Caco-2 (cell line): Measurements from ENCODE around the gene RNLS. TPM values are rescaled to one million over a fixed set of nuclear protein-coding genes. Genes with fewer than 3 reads are reported as not detected.

Experiments used
- BruUV-seq: library from RNA; stranded (reverse); fragments of 400-500 nt; replicated peaks from 2 replicates; lab custom pipeline; 2021; lab: Mats Ljungman, UMichigan
- CTCF ChIA-PET: fragments of 300-600 bp; sonication (Branson Sonifier 250); formaldehyde crosslinking; loops from one replicate; lab custom pipeline; 2022; ENCODE audit warnings: antibody characterized with exemption; lab: Charles Lee
- POLR2A ChIA-PET: fragments of 300-600 bp; sonication (Branson Sonifier 250); formaldehyde crosslinking; loops from one replicate; lab custom pipeline; 2022; ENCODE audit warnings: antibody characterized with exemption; lab: Charles Lee
- DNase-seq, 2 experiments: peaks; one replicate each; pipeline versions ENCODE4 v3.0.0 to v3.0.0-alpha.2; 2020 to 2022
- H3K27me3 ChIP-seq: replicated peaks from 2 replicates; pipeline ENCODE4 v1.6.0; 2011; ENCODE audit warnings: low read length; ENCODE audit not compliant: control insufficient read depth, insufficient read depth
- H3K36me3 ChIP-seq: 2 replicates; pipeline ENCODE4 v1.5.1; 2011; ENCODE audit warnings: low read length; ENCODE audit not compliant: control insufficient read depth, insufficient read depth
- H3K4me1 ChIP-seq: fragments of 250-450 bp; sonication (Bioruptor Pico); 2 replicates; pipeline ENCODE4 v1.5.1; 2020; ENCODE audit warnings: mild to moderate bottlenecking
- H3K4me3 ChIP-seq: 2 replicates; pipeline ENCODE4 v1.5.1; 2011; ENCODE audit warnings: low read depth, mild to moderate bottlenecking, control low read depth, low read length
- H3K9me3 ChIP-seq: fragments of 250-450 bp; sonication (Bioruptor Pico); 2 replicates; pipeline ENCODE4 v1.5.1; 2020; ENCODE audit warnings: mild to moderate bottlenecking, moderate library complexity
- H3K27ac Mint-ChIP-seq: one replicate; pipeline ENCODE4 v1.8.0; 2022; ENCODE audit warnings: mixed read lengths; ENCODE audit not compliant: unreplicated experiment
- H3K27me3 Mint-ChIP-seq: one replicate; pipeline ENCODE4 v1.8.0; 2022; ENCODE audit warnings: mixed read lengths; ENCODE audit not compliant: insufficient read depth, unreplicated experiment
- H3K36me3 Mint-ChIP-seq: one replicate; pipeline ENCODE4 v1.8.0; 2022; ENCODE audit warnings: mild to moderate bottlenecking, mixed read lengths; ENCODE audit not compliant: insufficient read depth, unreplicated experiment
- H3K4me1 Mint-ChIP-seq: one replicate; pipeline ENCODE4 v1.8.0; 2022; ENCODE audit warnings: low read depth, mixed read lengths; ENCODE audit not compliant: unreplicated experiment
- H3K4me3 Mint-ChIP-seq: one replicate; pipeline ENCODE4 v1.8.0; 2022; ENCODE audit warnings: mild to moderate bottlenecking, moderate library complexity, mixed read lengths; ENCODE audit not compliant: unreplicated experiment
- H3K9me3 Mint-ChIP-seq: one replicate; pipeline ENCODE4 v1.8.0; 2022; ENCODE audit warnings: mixed read lengths; ENCODE audit not compliant: unreplicated experiment
- intact Hi-C: fragments of 100-400 bp; cut with micrococcal nuclease; formaldehyde crosslinking; loops from one replicate; pipeline ENCODE4 v1.10.0; 2022; ENCODE audit not compliant: unreplicated experiment
- total RNA-seq: library from RNA; stranded (reverse); gene quantifications from 2 replicates; pipeline ENCODE4 v1.2.3, GENCODE V29; 2022
- TF ChIP-seq, protein P1 (sequence below), 2 experiments: fragments of 200-600 bp in 1 of 2; IDR thresholded peaks; 1 replicate in 1 of 2; 2 replicates in 1 of 2; pipeline versions ENCODE4 v1.5.1 to v1.8.0; 2011 to 2022; ENCODE audit warnings: antibody characterized with exemption in 1 of 2, control low read depth in 1 of 2, inconsistent platforms in 1 of 2, low read depth in 1 of 2, low read length in 1 of 2, mild to moderate bottlenecking in 1 of 2, moderate library complexity in 1 of 2; ENCODE audit not compliant: insufficient read depth in 1 of 2, severe bottlenecking in 1 of 2, unreplicated experiment in 1 of 2

The RNLS gene
- total RNA-seq, 1 experiment from 2014 or later = 5.7 TPM

- intact Hi-C loops = no loop called here
- Mint-ChIP-seq H3K27me3 (no peaks in the 10 kb centered on the region), H3K4me1 (peaks cover 5% of the 10 kb centered on the region), H3K4me3 (no peak overlapping the region), H3K9me3 (no peaks in the 10 kb centered on the region), H3K27ac (no peak overlapping the region), H3K36me3 (no peaks in the 10 kb centered on the region)
- Histone ChIP-seq H3K27me3 (no peaks in the 10 kb centered on the region), H3K4me3 (no peak overlapping the region), H3K36me3 (no peaks in the 10 kb centered on the region), H3K4me1 (no peaks in the 10 kb centered on the region), H3K9me3 (peaks cover 2% of the 10 kb centered on the region; the same call in 1 of the 2 replicates)
- POLR2A ChIA-PET = no interaction called here
- BruUV-seq = no TSS peak
- no peak for DNase-seq
- CTCF ChIA-PET = no interaction called here
- TF ChIP-seq, protein P1, sequence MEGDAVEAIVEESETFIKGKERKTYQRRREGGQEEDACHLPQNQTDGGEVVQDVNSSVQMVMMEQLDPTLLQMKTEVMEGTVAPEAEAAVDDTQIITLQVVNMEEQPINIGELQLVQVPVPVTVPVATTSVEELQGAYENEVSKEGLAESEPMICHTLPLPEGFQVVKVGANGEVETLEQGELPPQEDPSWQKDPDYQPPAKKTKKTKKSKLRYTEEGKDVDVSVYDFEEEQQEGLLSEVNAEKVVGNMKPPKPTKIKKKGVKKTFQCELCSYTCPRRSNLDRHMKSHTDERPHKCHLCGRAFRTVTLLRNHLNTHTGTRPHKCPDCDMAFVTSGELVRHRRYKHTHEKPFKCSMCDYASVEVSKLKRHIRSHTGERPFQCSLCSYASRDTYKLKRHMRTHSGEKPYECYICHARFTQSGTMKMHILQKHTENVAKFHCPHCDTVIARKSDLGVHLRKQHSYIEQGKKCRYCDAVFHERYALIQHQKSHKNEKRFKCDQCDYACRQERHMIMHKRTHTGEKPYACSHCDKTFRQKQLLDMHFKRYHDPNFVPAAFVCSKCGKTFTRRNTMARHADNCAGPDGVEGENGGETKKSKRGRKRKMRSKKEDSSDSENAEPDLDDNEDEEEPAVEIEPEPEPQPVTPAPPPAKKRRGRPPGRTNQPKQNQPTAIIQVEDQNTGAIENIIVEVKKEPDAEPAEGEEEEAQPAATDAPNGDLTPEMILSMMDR (IDR thresholded peaks at IDR 0.05; ENCODE audit: insufficient read depth in 1 of 2, low read depth in 1 of 2, low read length in 1 of 2, severe bottlenecking in 1 of 2, unreplicated experiment in 1 of 2) = no peak
Observed at GRCh38 chr10:88404133-88404532, 179.0 kb downstream of the RNLS start.

DNA sequence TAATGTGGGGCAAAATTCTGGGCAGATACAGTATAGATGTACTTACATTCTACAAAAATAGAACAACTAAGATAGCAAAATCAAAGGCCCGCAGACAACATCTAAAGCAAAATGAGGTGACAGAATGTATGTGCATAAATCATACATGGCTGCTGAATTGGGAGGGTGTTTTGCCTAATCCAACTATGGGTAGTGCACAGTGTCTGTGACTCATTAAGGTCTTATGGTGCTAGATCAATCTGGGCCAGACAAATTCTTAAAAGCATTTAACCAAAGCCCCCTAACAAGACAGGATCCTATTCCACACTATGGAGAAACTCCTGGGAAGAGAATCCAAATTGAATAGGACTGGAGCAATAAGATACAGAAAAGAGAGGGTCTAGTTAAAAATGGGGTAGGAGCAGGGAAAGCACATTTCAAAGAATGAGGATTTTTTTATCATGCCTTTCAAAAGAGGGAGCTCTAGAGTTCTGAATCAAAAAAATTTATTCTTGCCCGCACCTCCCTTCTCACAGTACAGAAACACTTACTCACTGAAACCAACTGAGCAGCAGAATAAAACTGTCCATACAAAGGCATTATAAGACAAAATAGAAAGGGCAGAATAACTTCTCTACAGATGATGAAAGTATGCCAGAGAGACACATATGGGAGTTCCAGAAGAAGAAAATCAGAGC lies 181.3 kb downstream of the RNLS start:
- Mint-ChIP-seq H3K9me3 (peaks cover 21% of the 10 kb centered on the region), H3K27ac (no peak overlapping the region), H3K27me3 (no peaks in the 10 kb centered on the region), H3K36me3 (no peaks in the 10 kb centered on the region), H3K4me1 (peaks cover 5% of the 10 kb centered on the region), H3K4me3 (no peak overlapping the region)
- Histone ChIP-seq H3K27me3 (no peaks in the 10 kb centered on the region), H3K4me3 (no peak overlapping the region), H3K4me1 (no peaks in the 10 kb centered on the region), H3K9me3 (peaks cover 8% of the 10 kb centered on the region; the same call in 1 of the 2 replicates), H3K36me3 (no peaks in the 10 kb centered on the region)
- intact Hi-C loops = loop anchor here (1.0 kb wide), 1 partner anchor 151 kb away; no protein-coding TSS in a partner anchor
- CTCF ChIA-PET = interaction anchor here (0.7 kb wide), 1 partner anchor 307 kb away, joined by 3 read pairs; no protein-coding TSS in a partner anchor
- DNase-seq = no peak
- TF ChIP-seq, protein P1 (IDR thresholded peaks at IDR 0.05; ENCODE audit: insufficient read depth in 1 of 2, low read depth in 1 of 2, low read length in 1 of 2, severe bottlenecking in 1 of 2, unreplicated experiment in 1 of 2) = peak; percentile 14 to 37
- no TSS peak for BruUV-seq
- POLR2A ChIA-PET = no interaction called here

GRCh38 chr10:88399240-88399639 lies 183.9 kb downstream of the RNLS start:
- CTCF ChIA-PET = no interaction called here

More at GRCh38 chr10:88399240-88399639, 183.9 kb downstream of the RNLS start:
- H3K36me3 Mint-ChIP-seq = no peaks in the 10 kb centered on the region
- peaks cover 5% of the 10 kb centered on the region for H3K4me1 Mint-ChIP-seq
- H3K4me3 ChIP-seq = no peak overlapping the region
- H3K36me3 ChIP-seq = no peaks in the 10 kb centered on the region
- TF ChIP-seq, protein P1 (IDR thresholded peaks at IDR 0.05; ENCODE audit: insufficient read depth in 1 of 2, low read depth in 1 of 2, low read length in 1 of 2, severe bottlenecking in 1 of 2, unreplicated experiment in 1 of 2) = no peak
- no TSS peak for BruUV-seq
- H3K4me1 ChIP-seq = no peaks in the 10 kb centered on the region
- H3K9me3 Mint-ChIP-seq = peaks cover 40% of the 10 kb centered on the region
- POLR2A ChIA-PET = no interaction called here
- H3K27me3 ChIP-seq = no peaks in the 10 kb centered on the region
- intact Hi-C loops = no loop called here
- DNase-seq = no peak
- H3K4me3 Mint-ChIP-seq = no peak overlapping the region
- H3K27me3 Mint-ChIP-seq = no peaks in the 10 kb centered on the region
- H3K9me3 ChIP-seq = peaks cover 13% of the 10 kb centered on the region
- no peak overlapping the region for H3K27ac Mint-ChIP-seq
